NCI-H345 treated with DMSO at 0.1 percent for 48 hours (cell line): ENCODE measurements around the gene DHX8.
"Not testable (repeated sequence)": the region's sequence is repeated elsewhere in the genome, so short reads cannot be mapped to it uniquely, and the experiment has no call there.

ENCODE experiments used
- DNase-seq: peaks from one replicate; lab custom pipeline; 2025; ENCODE audit not compliant: unreplicated experiment; lab: John Stamatoyannopoulos, UW

The DHX8 gene

DNA sequence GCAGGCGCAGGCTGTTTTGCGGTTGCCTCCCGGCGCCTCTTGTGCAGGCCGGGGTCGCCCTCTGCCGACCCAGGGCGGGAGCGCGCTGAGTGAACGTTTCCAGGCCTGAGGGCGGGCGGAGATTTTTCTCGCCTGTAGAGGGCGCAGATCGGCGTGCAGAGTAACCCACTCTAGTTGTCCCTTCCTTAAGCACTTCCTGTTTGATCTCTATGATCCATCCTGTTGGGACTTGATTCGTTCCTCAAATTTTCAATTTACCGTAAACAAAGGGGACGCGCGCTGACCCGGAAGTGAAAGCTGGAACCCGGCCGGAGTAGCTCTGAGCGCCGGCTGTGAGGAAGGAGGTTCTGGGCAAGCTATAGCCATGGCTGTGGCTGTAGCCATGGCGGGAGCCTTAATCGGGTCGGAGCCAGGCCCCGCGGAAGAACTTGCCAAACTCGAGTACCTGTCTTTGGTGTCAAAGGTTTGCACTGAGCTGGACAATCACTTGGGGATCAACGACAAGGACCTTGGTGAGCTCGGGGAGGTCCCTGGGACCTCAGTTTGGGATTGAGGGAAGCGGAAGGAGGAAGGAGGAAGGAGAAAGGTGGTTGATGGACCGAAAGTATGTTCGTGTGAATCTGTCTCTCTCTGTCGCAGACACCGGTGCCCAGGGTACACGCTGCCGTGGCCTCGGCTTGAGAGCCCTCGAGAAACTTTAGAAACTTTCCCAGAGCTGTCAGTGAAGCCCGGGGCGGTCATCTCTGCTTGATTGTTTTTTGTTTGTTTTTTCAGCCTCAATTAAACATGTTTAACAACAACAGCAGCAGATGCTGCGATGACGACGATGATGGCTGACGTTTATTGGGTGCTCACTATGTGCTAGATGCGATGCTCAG is at the start of gene DHX8:
DHX8 (plus strand) TSS at position 302 of the 878 bp plus-strand sequence; CDS start at position 365, 63 bp downstream.
- peak; percentile 99 for DNase-seq

DNA sequence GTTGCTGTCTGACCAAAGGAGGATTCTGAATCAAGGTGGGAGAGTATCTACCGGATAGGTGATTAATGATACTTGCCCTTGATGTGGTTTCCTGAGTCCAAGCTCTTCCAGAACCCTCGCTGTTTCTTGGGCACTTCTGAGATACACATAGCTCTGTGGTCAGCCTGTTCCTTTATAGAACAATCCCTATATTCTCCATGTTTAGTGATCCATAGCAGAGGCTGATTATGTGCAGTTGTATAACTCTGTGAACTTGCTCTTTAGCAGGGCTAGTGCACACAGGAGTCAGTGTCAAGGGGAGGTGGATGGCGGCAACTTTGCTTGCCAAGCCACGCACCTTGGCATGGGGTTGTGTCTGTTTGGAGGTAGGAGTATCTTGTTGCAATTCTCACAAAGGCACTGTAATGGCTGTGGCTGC is 48.9 kb upstream of the DHX8 start:
- DNase-seq = no peak

DNA sequence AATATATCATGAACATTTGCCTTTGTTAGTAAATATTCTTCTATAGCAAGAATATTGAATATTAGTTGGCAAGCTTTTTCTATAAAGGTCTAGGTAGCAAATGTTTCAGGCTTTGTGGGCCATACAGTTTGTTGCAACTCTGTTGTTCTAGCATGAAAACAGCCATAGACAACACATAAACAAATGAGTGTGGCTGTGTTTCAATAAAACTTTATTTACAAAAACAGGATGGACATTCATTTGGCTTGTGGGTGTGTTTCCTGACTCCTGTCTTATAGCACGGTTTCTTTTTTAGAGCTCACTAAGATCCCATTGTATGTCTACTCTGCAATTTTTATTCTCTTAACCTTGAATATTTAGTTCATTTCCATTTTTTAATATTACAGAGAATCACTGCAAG is 46.0 kb upstream of the DHX8 start:
- DNase-seq = no peak

DNA sequence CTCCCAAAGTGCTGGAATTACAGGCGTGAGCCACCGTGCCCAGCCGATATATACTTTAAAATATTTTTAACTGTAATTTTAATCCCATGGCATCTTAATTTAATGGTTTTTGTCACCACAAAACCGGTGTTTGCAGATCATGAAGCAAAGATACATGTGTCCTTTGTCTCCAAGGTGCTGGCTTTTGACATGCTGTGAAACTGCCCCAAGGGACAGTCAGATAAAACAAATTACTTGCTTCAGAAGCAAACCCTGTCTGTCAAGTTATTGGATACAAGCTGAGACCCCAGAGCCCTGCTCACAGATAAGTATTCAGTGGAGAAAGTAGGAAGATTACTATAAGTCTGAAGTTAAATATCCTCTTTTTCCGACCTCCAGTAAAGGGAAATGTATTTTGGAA is 45.1 kb upstream of the DHX8 start:
- DNase-seq = no peak

DNA sequence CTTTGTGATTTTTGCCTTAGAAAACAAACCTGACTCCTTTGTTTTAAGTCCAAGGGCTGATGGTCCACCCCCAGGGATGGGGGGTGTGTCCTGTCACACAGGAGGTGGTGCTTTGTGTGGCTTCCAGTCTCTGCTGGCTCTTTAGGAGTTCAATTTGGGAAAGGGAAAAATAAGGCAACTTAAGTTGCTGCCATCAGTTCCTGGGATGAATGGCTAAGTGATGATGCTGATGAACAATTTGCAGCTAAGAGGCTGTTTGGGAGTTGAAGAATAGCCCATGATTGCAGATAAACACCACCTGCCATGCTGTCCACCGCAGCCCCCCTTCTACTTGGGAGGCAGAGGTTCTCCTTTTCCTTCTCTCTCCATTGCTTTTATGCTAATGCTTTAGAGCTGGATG is 44.7 kb upstream of the DHX8 start:
- DNase-seq = no peak

DNA sequence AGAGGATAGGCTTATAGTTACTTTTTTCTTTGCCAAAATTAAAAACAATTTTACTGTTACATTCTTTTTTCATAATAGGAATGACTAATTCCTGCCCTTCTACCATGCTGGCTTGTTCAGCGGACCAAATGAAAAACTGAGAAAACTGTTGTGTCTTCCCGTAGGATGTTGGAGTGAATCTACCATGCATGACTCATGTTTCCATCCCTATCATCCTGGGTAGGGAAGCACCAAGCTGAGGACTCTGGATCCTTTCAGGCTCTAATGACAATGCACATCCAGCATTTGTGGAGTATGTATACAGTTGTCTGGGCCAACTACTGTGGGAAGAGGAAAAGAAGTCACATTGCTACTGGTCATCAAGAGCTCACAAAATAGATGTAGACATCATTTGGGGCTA is 41.1 kb upstream of the DHX8 start:
- DNase-seq = no peak

DNA sequence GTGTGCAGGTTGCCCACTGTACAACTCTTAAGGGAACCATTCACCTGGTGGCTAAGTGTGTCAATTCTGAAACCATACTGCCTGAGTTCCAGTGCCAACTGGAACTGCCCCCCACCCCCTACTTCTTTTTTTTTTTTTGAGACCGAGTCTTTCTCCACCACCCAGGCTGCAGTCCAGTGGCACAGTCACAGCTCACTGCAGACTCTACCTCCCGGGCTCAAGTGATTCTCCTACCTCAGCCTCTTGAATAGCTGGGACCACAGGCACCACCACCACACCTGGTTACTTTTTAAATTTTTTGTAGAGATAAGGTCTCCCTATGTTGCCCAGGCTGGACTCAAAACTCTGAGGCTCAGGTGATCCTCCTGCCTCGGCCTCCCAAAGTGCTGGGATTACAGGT is 40.4 kb upstream of the DHX8 start:
- DNase-seq = no peak

DNA sequence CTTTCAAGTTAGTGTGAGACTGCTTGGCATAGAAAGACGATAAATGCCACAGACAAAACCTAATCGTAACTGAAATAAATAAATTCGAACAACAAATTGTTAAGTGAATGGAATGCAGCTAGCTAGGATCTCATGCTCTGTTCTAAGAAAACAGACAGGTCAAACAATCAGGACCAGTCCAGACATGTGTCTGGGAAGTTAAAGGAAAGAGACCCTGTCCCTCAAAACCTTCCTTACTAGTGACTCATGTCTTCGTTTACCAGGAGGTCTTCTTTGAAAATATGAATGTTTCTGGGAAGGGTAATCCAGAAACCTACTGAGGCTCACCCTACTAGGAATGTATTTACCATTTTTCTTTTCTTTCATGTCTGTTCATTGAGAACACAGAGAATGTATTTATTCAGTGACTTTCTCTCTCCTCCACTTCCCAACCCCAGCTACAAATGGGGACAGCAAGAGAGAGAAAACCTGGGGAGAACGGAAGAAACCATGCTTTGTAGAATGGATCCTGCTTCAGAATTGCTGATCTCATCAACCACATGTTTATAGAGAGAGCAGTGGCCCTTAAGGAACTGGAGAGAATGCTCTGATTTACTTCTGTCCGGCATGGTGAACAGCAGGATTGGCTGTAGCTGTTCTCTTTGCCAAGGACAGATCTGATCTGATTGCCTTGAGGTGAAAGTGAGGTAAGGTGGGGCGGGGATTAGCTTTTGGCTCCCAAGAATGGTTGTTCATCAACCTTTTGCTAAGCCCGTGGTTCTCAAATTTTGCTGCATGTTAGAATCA is 39.4 kb upstream of the DHX8 start:
- DNase-seq = no peak

DNA sequence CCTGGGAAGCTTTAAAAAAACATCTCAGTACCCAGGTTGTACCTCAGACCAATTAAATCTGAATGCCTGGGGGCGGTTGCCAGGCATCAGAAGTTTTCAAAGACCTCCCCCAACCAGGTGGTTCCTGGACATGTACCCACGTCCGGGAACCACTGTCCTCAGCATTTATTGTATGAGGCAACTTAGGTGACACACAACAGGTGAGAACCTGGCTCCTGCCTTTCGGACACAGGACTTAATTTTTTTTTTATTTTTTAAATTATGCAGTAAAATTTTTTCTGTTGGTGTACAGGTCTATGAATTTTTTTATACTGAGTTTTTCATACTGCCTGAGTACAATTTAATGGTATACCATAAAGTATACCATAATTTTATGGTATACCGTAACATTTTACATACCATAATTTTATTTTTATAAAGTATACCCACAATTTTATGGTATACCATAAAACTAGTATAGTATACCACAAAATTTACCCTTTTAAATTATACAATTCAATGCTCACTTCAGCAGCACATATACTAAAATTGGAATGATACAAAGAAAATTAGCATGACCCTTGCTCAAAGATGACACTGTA is 38.7 kb upstream of the DHX8 start:
- DNase-seq = no peak

DNA sequence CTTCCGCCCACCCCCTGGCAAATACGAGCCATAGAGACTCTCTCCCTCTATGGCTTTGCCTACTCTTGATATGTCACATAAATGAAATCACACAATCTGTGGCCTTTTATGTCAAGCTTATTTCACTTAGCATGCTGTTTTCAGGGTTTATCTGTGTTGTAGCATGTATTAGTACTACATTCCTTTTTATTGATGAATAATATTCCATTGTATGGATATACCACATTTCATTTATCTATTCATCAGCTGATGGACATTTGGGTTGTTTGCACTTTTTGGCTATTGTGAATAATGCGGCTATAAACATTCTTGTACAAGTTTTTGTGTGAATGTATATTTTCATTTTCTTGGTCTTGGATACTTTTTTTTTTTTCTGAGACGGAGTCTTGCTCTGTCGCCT is 37.0 kb upstream of the DHX8 start:
- no peak for DNase-seq

DNA sequence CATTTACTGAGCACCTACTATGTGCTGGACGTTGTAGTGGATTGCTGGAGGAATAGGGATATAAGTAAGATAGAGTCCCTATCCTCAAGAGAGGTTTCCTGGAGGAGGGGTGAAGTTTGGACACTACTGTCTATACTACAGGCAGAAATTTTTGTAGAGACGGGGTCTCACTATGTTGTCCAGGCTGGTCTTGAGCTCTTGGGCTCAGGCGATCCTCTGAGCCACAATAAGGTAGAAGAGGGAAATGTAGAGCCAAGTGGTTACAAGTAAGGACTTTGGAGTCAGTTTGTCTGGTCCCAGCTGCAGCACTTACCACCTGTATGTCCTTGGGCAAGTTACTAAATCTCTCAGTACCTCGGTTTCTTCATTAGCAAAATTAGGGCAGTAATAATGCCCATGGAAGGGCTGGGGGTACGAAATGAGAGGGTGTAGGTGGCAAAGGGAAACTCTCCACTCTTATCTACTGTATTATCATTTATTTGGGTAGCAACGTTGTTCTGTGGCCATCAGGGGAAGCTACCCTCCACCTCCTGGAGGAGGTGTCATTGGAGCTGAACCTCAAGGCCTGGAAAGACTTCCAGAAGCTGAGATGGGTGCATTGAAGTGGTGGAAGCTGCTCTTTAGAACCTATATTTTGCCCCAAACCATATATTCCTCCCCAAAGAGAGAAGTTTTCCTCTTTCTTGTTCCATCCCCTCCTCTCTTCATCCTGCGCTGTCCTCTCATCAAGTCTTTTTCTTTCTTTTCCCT is 34.9 kb upstream of the DHX8 start:
- no peak for DNase-seq

DNA sequence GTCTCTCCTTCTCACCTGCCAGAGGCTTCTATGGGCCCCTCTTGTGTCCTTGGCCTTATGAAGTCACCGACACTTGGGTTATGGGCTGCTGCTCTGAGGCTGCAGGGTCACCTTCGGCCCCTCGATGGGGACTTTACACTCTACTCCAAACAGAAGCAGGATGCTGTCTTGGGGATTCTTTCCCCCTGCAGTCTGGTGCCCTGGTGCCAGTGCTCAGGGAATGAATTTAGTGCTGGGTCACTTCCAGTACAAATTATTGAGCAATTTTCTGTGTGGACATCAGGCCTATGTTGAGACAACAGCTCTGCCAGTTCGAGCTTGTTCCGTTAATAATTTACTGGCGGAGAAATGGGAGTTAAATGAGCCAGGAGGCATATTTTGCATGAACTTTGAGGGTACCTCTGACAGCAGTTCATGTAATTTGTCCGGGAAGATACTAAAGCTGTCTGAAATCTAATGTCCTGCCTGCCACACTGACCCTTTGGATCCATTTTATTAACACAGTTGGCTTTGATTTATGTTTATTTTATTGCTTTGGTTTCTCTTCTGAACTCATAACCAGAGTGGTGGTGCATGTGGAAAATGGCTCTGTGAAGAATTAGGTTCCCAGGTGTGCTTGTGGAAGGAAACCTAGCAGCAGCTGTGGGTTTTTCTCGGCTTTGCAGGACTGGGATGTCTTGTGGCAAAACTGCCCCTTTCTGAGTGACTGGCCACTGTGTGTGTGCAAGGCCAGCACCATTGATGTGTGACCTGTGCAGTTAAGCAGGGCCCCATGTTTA is 34.1 kb upstream of the DHX8 start:
- DNase-seq = no peak

DNA sequence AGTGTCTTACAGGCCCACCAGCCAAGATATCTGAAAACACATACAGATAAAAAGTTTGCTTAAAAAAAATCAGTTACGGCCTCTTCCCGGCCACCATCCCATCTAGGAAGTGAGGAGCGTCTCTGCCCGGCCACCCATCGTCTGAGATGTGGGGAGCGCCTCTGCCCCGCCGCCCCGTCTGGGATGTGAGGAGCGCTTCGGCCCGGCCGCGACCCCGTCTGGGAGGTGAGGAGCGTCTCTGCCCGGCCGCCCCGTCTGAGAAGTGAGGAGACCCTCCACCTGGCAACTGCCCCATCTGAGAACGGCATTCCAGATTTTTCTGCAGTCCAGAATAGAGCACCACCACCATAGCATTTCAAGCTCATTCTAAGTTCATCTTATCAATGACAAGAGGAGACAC is 33.0 kb upstream of the DHX8 start:
- not testable (repeated sequence) for DNase-seq

DNA sequence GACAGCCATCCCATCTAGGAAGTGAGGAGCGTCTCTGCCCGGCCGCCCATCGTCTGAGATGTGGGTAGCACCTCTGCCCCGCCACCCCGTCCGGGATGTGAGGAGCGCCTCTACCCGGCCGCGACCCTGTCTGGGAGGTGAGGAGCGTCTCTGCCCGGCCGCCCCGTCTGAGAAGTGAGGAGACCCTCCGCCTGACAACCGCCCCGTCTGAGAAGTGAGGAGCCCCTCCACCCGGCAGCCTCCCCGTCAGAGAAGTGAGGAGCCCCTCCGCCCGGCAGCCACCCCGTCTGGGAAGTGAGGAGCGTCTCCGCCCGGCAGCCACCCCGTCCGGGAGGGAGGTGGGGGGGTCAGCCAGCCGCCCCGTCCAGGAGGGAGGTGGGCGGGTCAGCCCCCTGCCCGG is 32.0 kb upstream of the DHX8 start:
- DNase-seq = not testable (repeated sequence)

DNA sequence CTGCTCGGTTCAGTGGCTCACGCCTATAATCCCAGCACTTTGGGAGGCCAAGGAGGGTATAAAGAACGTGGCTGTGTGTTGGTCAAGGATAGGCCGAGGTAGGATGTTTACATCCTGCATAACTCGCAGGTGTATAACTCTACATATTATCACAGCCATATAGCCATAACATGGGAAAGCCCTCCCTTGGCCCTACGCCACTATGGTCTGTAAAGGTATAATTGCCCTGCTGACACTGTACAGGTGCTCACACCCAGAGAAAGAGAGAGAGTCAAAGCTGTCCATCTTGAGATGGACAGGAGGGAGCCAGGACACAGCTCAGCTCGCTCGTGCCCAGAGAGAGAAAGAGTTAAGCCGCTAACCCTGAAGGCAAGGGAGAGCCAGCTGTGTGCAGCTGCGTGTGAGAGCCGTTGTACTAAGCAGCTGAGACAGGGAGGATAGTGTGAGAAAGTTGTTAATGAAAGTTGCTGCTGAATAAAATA is 30.4 kb upstream of the DHX8 start:
- DNase-seq = no peak

DNA sequence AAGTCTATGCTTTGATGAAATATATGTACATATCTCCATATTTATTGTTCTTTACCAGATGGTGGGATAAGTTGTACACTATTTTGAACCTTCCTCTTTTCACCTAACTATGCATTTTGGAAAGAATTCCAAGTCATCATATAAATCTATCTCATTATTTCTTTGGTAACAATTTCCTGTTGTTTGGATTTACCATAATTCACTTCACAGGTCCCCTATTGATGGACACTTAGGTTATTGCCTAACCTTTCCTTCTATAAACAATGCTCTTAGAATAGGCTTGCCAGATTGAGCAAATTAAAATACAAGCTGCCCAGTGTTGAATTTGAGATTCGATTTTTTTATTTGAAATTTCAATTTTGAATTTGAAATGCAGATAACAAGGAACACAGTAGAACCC is 28.9 kb upstream of the DHX8 start:
- no peak for DNase-seq

DNA sequence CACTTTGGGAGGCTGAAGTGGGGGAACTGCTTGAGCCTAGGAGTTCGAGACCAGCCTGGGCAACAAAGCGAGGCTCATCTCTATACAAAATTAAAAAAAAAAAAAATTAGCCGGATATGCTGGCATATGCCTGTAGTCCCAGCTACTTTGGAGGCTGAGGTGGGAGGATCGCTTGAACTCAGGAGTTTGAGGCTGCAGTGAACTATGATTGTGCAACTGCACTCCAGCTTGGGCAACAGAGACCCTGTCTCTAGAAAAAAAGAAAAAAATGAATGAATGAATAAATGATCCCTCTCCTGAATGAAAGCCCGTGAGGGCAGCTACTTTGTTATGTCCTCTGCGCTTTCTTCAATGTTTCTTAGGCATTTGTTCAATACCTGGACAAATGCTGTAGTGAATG is 27.7 kb upstream of the DHX8 start:
- DNase-seq = no peak

DNA sequence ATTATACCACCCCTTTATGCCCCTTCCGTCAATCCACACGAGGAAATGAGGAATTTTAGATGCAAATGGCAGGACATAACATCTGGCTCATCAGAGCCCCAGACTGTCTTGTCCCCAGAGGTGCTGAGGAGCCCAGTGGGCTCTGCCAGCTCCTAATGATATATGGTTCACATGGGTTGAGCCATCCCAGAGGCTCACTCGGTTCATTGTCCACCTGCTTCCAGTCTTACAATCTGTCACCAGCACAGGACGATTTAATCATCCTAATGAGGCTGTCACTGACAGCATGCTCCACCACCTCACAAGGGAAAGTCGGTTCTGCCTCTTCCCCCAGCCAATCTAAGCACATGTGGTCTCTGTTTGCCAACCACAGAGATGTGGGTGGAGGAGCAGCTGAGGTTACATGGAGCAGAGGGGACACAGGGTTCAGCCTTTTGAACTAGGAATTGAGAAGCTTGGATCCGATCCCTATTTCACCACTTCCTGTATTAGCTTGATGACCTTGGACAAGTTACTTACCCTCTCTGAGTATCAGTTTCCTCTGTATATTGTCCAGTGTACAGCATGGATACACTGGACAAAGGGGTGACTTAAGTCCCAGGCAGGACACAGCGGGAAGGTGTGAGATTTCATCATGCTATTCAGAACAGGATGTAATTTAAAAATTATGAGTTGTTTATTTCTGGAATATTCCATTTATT is 27.0 kb upstream of the DHX8 start:
- no peak for DNase-seq

DNA sequence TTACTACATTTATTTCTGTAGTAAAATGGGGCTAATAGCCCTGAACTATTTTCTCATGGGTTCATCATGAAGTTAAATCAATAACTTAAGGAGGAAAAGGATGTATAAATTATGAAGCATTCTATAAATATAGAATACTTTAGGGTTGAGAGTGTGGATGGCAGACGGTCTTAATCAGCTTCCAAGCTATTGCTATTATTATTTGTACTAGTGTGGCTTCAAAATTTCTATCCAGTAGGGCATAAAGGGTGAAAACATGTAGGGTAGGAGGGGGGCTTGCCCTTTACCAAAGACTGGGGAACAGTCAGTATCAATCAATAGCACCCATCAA is 26.4 kb upstream of the DHX8 start:
- no peak for DNase-seq

DNA sequence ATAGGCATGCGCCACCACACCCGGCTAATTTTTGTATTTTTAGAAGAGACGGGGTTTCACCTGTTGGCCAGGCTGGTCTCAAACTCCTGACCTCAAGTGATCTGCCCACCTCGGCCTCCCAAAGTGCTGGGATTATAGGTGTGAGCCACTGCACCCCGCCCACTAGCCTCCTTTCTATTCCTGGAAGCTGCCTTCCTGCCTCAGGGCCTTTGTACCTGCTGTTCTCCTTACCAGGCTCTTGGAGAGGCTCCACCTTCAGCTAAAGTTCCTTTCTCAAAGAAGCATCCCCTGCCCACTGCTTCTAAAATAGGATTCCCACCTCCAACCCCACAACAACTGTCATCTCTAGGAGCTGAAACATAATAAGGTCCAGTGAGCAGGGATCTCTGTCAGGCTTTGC is 23.9 kb upstream of the DHX8 start:
- DNase-seq = not testable (repeated sequence)
